OCI-LY3 (cell line): Measurements from ENCODE around the gene DAPP1.

Source experiments
- EZH2phosphoT487 ChIP-seq: fragments of 200-600 bp; shearing (Covaris generic); IDR thresholded peaks from 2 replicates; pipeline ENCODE4 v1.6.1; 2018; ENCODE audit warnings: antibody characterized with exemption, mixed run types, low read depth
- TF ChIP-seq, protein P1 (sequence below): fragments of 200-600, 300-600 bp; sonication (generic); IDR thresholded peaks from 2 replicates; pipeline ENCODE4 v1.5.1; 2014; ENCODE audit warnings: antibody characterized with exemption, low read length, low read depth

DNA sequence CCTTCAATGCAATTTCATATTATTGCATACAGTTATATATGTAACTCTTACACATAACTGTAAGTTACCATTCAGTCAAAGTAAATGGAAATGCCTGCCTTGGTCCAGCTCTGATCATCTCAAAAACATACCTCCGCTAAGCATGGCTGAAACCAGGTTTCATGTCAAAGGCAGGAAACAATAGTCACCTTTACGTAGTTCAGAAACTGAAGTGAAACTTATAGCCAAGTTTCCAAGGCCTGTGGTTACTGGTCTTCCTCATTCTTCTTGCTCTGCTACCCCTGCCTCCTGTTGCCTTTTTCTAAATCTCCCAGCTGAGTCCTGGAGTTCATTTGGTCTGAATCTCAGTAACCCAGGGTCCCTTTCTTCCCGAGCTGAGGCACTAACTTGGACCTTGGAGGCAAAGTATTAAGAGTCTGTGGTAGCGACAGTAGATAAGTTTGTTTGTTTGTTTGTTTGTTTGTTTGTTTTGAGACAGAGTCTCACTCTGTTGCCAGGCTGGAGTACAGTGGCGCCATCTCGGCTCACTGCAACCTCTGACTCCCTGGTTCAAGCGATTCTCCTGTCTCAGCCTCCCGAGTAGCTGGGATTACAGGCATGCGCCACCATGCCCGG, 30.8 kb downstream of the DAPP1 start:
- TF ChIP-seq, protein P1, sequence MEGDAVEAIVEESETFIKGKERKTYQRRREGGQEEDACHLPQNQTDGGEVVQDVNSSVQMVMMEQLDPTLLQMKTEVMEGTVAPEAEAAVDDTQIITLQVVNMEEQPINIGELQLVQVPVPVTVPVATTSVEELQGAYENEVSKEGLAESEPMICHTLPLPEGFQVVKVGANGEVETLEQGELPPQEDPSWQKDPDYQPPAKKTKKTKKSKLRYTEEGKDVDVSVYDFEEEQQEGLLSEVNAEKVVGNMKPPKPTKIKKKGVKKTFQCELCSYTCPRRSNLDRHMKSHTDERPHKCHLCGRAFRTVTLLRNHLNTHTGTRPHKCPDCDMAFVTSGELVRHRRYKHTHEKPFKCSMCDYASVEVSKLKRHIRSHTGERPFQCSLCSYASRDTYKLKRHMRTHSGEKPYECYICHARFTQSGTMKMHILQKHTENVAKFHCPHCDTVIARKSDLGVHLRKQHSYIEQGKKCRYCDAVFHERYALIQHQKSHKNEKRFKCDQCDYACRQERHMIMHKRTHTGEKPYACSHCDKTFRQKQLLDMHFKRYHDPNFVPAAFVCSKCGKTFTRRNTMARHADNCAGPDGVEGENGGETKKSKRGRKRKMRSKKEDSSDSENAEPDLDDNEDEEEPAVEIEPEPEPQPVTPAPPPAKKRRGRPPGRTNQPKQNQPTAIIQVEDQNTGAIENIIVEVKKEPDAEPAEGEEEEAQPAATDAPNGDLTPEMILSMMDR, result no peak
- no peak for TF ChIP-seq EZH2phosphoT487
